Skeletal muscle satellite cell (primary cell): ENCODE results near the gene SLC35C1.
"Not testable (repeated sequence)": the region's sequence is repeated elsewhere in the genome, so short reads cannot be mapped to it uniquely, and the experiment has no call there.

Experiments used
- H3K27me3 ChIP-seq: 2 replicates; pipeline ENCODE4 v1.7.0; 2013; ENCODE audit warnings: low read length; ENCODE audit not compliant: control insufficient read depth, insufficient read depth
- H3K36me3 ChIP-seq: 2 replicates; pipeline ENCODE4 v1.7.0; 2013; ENCODE audit warnings: mild to moderate bottlenecking, control low read depth, low read length; ENCODE audit not compliant: insufficient read depth
- H3K4me1 ChIP-seq: 2 replicates; pipeline ENCODE4 v1.7.0; 2013; ENCODE audit warnings: low read length; ENCODE audit not compliant: control insufficient read depth, insufficient read depth
- H3K4me2 ChIP-seq: 2 replicates; pipeline ENCODE4 v1.7.0; 2013; ENCODE audit warnings: mild to moderate bottlenecking, low read length
- H3K4me3 ChIP-seq: 2 replicates; pipeline ENCODE4 v1.7.0; 2013; ENCODE audit warnings: low read length
- H3K9ac ChIP-seq: 2 replicates; pipeline ENCODE4 v1.7.0; 2013; ENCODE audit warnings: mild to moderate bottlenecking, low read depth, low read length, moderate library complexity
- H3K9me3 ChIP-seq: replicated peaks from 2 replicates; pipeline ENCODE4 v1.7.0; 2013; ENCODE audit warnings: mild to moderate bottlenecking, control low read depth, low read length

SLC35C1 gene

DNA sequence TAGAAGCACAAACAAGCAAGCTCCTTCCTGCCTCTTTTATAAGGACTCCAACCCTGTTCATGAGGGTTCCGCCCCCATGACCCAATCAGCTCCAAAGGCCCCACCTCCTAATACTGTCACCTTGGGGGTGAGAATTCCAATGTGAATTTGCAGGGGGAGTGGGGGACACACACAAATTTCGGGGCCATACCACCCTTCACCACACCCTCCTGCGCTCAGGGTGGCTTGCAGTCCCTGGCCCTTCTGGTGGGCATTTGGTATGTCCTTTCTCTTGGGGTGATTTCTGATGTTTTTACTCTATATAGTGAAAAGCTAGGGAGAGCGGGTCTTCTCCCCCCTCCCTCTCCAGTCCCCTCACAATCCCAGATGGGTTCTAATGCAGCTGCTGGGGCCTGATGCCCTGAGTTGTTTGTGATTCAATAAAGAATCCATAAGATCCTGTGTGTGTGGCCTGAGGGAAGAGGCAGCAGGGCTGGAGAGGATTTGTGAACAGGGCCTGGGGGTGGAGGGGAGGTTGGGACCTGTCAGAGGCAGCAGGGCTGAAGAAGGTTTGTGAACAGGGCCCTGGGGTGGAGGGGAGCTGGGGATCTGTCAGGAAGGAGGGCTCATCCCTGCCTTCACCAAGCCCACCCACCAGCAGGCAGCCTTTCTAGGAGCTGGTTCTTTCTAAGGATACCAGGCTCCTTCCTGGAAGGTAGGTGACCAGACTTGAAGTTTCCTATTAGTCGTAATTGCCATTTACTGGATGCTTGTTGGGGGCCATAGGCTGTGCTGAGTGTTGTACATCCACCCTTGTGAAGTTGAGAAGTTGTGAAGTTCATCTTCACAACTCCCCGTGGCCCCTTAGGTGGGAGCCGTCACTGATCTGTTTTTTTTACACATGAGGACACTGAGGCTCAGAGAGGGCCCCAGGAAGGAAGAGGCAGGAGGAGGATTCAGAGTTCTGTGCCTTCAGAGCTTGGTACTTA is 7.9 kb downstream of the SLC35C1 start:
- peaks cover 28% of the 10 kb centered on the region for H3K36me3 ChIP-seq
- H3K4me3 ChIP-seq = no peak overlapping the region
- H3K4me1 ChIP-seq = peaks cover 2% of the 10 kb centered on the region
- no peak overlapping the region for H3K4me2 ChIP-seq
- no peaks in the 10 kb centered on the region for H3K9me3 ChIP-seq
- no peaks in the 10 kb centered on the region for H3K27me3 ChIP-seq
- H3K9ac ChIP-seq = no peak overlapping the region

DNA sequence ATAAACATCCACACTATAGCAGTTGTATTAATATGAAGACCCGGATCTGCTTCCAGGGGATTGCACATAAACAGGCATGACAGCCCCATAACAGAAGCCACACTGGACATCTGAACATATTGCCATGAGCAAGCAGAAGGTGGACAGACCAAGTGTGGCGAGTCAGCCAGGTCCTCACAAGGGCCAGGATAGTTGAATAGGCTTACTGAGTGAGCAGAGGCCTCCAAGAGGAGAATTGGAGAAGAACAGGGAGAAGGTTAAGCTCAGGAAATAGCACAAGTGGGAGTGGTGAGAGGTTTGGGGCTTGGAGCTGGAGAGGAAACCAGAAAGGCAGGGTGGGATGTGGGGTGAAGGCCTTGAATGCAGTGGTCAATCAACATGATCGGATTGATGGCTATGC is 10.8 kb downstream of the SLC35C1 start:
- Histone ChIP-seq H3K4me1 (no peaks in the 10 kb centered on the region), H3K27me3 (peaks cover 11% of the 10 kb centered on the region), H3K36me3 (peaks cover 19% of the 10 kb centered on the region), H3K4me2 (no peak overlapping the region), H3K9ac (no peak overlapping the region), H3K9me3 (no peaks in the 10 kb centered on the region), H3K4me3 (no peak overlapping the region)

DNA sequence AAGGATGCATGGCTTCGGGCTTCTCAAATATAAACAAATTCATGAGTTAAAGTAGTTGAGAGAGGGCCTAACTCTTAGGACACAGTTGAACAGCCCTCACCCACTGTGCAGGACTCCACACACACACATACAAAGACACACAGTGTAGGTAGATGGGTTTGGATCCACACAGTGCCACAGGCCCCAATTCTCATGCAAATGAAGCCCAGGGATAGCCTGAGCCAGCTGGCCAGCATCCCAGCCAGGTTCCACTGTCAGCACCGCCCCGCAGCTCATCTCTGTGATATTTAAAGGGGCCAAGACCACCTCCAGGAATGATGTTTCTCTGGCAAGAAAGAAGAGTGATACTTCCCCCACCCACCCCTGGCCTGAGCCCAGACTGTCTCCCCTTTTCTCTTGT is 11.7 kb downstream of the SLC35C1 start:
- no peaks in the 10 kb centered on the region for H3K4me1 ChIP-seq
- H3K4me3 ChIP-seq = no peak overlapping the region
- no peaks in the 10 kb centered on the region for H3K9me3 ChIP-seq
- H3K36me3 ChIP-seq = peaks cover 10% of the 10 kb centered on the region
- peaks cover 11% of the 10 kb centered on the region for H3K27me3 ChIP-seq
- no peak overlapping the region for H3K4me2 ChIP-seq
- no peak overlapping the region for H3K9ac ChIP-seq

DNA sequence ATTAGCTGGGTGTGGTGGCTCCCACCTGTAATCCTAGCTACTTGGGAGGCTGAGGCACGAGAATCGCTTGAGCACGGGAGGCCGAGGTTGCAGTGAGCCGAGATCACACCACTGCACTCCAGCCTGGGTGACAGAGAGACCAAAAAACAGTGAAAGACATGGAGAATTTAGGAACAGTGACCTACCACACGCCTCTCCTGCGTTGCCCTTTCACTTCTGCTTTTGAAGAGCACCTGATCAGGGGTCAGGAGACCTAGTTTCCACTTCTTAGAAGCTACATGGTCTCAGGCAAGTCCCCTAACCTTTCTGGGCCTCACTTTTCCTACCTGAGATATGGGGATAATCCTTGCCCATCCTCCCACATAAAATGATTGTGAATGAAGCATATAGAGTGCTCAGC is 12.2 kb downstream of the SLC35C1 start:
- peaks cover 11% of the 10 kb centered on the region for H3K27me3 ChIP-seq
- H3K9ac ChIP-seq = no peak overlapping the region
- H3K4me3 ChIP-seq = no peak overlapping the region
- no peaks in the 10 kb centered on the region for H3K4me1 ChIP-seq
- no peak overlapping the region for H3K4me2 ChIP-seq
- H3K9me3 ChIP-seq = no peaks in the 10 kb centered on the region
- peaks cover 5% of the 10 kb centered on the region for H3K36me3 ChIP-seq

DNA sequence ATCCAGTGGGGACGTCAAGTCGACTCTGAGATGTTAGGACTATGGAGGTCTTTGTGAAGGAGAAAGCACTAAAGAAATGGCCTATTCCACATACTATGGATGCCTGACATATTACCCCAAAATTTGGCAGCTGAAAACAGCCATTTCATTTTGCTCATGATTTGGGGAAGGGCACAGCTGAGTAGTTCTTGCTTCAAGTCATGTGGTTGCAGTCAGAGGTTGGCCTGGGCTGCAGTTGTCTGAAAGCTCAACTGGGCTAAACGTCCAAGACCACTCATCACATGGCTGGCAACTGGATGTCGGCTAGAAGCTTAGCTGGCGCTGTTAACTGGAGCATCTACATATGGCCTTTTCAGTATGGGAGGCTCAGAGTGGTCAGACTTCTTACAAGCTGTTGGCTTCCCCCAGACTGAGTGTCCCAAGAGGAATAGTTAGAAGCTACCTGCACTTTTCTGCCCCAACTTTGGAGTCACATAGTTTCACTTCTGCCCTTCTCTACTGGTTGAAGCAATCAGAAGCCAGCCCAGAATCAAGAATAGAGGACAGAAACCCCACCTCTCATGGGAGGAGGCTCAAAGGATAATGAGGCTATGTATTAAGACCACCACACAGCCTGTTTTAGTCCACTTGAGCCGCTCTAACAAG is 14.1 kb downstream of the SLC35C1 start:
- no peak overlapping the region for H3K4me3 ChIP-seq
- H3K4me2 ChIP-seq = no peak overlapping the region
- H3K9ac ChIP-seq = no peak overlapping the region
- H3K9me3 ChIP-seq = no peaks in the 10 kb centered on the region
- peaks cover 17% of the 10 kb centered on the region for H3K27me3 ChIP-seq
- no peaks in the 10 kb centered on the region for H3K36me3 ChIP-seq
- no peaks in the 10 kb centered on the region for H3K4me1 ChIP-seq

DNA sequence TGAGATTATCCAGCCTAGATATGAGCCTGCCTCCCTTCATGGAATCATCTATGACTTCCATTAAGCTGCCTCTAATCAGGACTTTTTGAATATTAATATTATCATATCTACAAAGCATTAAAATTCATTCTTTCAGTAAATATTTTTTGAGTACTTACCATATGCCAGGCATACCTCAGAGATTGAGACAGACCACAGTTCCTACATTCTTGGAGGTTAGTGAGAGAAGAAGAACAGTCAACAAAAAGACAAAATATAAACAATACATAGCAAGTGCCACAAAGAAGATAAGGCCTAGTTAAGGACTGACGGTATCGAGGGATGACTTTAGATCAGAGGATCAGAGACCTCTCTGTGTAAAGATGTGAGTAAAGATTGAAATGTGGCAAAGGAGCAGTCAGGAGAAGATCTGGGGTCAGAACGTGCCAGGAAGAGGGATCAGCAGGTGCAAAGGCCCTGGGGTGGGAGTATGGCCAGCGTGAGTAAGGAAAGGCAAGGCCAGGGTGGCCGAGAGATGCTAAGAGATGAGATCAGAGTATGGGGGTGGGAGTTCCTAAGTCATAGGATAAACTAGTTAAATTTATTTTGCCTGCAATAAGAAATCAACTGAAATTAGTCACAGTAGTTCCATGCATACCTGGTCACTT is 15.4 kb downstream of the SLC35C1 start:
- Histone ChIP-seq H3K4me3 (no peak overlapping the region), H3K27me3 (peaks cover 23% of the 10 kb centered on the region), H3K4me1 (no peaks in the 10 kb centered on the region), H3K36me3 (no peaks in the 10 kb centered on the region), H3K9me3 (no peaks in the 10 kb centered on the region), H3K9ac (no peak overlapping the region), H3K4me2 (no peak overlapping the region)

DNA sequence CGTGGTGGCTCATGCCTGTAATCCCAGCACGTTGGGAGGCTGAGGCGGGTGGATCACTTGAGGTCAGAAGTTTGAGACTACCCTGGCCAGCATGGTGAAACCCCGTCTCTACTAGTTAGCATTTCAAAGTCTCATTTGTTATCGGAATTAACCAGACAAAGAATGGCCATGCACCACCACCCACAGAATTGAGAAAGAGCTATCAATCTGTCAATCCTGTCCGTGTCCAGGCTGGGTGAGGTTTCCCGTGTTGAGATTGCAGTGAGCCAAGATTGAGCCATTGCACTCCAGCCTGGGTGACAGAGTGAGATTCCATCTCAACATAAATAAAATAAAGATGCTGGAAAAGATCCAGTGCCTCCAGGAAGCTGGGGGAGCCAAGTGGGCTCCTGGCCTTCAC is 21.5 kb downstream of the SLC35C1 start:
- not testable (repeated sequence) for H3K4me3 ChIP-seq, H3K36me3 ChIP-seq, H3K9me3 ChIP-seq, H3K4me2 ChIP-seq, H3K9ac ChIP-seq, H3K4me1 ChIP-seq
- H3K27me3 ChIP-seq = peaks cover 65% of the 10 kb centered on the region

DNA sequence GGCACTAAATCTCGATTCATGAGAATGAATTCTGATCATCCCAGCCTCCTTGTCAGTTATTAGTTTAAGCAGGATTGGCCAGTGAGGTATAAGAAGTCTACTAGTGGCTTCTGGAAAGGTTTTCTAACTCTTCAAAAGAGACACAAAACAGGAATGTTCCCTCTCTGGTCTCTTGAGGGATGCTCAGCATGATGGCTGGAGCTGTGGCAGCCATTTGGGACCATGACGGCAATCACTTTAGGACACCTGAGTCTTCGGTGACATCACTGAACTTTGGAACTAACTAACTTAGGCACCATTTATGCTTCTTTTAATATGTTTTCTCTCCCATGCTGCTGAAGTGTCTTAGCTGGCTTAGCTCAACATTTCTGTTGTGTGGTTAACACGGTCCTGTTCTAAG is 22.2 kb downstream of the SLC35C1 start:
- no peak overlapping the region for H3K4me2 ChIP-seq
- H3K27me3 ChIP-seq = peaks cover 70% of the 10 kb centered on the region
- H3K9ac ChIP-seq = no peak overlapping the region
- H3K9me3 ChIP-seq = no peaks in the 10 kb centered on the region
- no peaks in the 10 kb centered on the region for H3K4me1 ChIP-seq
- H3K36me3 ChIP-seq = no peaks in the 10 kb centered on the region
- no peak overlapping the region for H3K4me3 ChIP-seq

DNA sequence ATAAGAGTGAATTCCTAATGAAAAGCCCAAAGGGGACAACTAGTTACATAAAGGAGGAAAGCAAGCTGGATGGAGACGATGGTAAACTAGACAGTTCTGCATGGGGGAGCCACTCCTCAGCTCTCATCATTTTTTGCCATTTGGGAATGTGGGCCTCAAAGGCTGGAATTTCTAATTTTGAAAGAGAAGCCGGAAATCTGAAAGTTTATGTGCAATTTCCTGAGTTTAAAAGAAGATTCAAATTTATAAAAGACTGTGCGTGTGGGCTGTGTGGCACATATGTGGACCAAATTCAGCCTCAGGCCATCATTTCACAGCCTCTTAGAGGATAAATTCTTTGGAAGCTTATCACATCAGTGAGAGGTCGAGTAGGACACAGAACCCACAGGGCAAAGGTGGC is 24.0 kb downstream of the SLC35C1 start:
- no peaks in the 10 kb centered on the region for H3K4me1 ChIP-seq
- peaks cover 81% of the 10 kb centered on the region for H3K27me3 ChIP-seq
- H3K36me3 ChIP-seq = no peaks in the 10 kb centered on the region
- H3K4me2 ChIP-seq = no peak overlapping the region
- H3K9me3 ChIP-seq = no peaks in the 10 kb centered on the region
- H3K4me3 ChIP-seq = no peak overlapping the region
- H3K9ac ChIP-seq = no peak overlapping the region

DNA sequence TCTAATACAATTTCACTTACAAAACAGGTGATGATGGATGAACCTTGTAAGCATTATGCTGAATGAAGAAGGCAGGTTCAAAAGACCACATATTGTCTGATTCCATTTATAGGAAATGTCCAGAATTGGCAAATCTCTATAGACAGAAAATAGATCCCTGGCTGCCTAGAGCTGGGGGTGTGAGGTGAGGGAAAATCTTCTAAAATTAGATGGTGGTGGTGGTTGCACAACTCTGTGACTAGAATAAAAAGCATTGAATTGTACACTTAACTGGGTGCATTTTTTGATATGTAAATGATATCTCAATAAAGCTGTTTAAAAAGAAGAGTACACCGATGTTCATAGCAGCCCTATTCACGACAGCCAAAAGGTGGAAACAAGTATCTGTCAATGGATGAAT is 25.6 kb downstream of the SLC35C1 start:
- Histone ChIP-seq H3K4me2 (no peak overlapping the region), H3K4me3 (no peak overlapping the region), H3K9me3 (no peaks in the 10 kb centered on the region), H3K4me1 (no peaks in the 10 kb centered on the region), H3K27me3 (peaks cover 81% of the 10 kb centered on the region), H3K9ac (no peak overlapping the region), H3K36me3 (no peaks in the 10 kb centered on the region)

DNA sequence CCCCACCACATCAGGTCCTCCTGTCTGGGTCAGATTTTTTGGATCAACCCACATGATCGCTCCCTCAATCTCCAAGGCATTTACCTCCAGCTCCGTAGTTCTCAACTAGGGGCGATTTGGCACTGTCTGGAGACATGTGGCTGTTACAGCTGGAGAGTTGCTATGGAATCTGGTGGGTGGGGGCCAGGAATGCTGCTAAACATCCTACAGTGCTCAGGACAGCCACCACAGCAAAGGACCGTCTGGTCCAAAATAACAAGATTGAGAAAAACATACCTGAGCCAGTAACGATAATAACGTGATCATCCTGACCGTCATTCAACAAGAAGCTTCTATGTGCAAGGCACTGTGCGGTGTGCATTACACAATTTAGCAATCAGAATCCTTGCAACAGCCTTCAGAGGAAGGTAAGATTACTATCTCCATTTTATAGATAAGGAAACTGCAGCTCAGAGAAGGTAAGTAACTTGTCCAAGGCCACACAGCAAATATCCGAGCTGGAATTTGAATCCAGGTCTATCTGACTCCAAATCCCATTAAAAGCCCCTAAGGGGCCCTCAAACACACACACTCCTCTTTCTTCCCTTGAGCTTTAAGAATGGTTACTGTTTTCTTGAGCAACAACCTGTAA is 28.0 kb downstream of the SLC35C1 start:
- Histone ChIP-seq H3K9me3 (no peaks in the 10 kb centered on the region), H3K9ac (no peak overlapping the region), H3K4me1 (no peaks in the 10 kb centered on the region), H3K27me3 (peaks cover 64% of the 10 kb centered on the region), H3K4me2 (no peak overlapping the region), H3K4me3 (no peak overlapping the region), H3K36me3 (no peaks in the 10 kb centered on the region)
